Right atrium auricular region (tissue), 2 donors: ENCODE results near the gene GRIN2A. TPM values are rescaled to one million over a fixed set of nuclear protein-coding genes. Genes with fewer than 3 reads are reported as not detected.
A peak's percentile ranks its signal among the peaks of the same experiment; 100 is the strongest.

Experiments
- DNase-seq: peaks from one replicate; pipeline ENCODE4 v3.0.0-alpha.2; 2019; ENCODE audit warnings: low spot score
- H3K27ac ChIP-seq, 2 donors: fragments of 200-600 bp; sonication (generic); 1 replicate in 1 of 2; 2 replicates in 1 of 2; pipeline ENCODE4 v1.5.1; 2016 to 2019
- H3K27me3 ChIP-seq, 2 donors: fragments of 200-600 bp; sonication (generic); one replicate each; pipeline versions ENCODE4 v1.5.1 to v1.6.0; 2017 to 2019
- H3K36me3 ChIP-seq: fragments of 200-600 bp; sonication (generic); one replicate; pipeline ENCODE4 v1.5.1; 2016
- H3K4me1 ChIP-seq, 2 donors: fragments of 200-600 bp; sonication (generic); one replicate each; pipeline versions ENCODE4 v1.5.1 to v1.6.0; 2017 to 2019
- H3K4me3 ChIP-seq, 2 donors: fragments of 200-600 bp; sonication (generic); 1 replicate in 1 of 2; 2 replicates in 1 of 2; pipeline ENCODE4 v1.5.1; 2017 to 2019; ENCODE audit warnings: mild to moderate bottlenecking in 1 of 2, moderate library complexity in 1 of 2
- H3K9me3 ChIP-seq, 2 donors: fragments of 200-600 bp; sonication (generic); one replicate each; pipeline ENCODE4 v1.5.1; 2019
- CTCF ChIP-seq, 2 donors: fragments of 200-600 bp; sonication (generic); IDR thresholded peaks; one replicate each; pipeline ENCODE4 v1.5.1; 2019; ENCODE audit warnings: antibody characterized with exemption in 2 of 2
- total RNA-seq, 2 donors: library from RNA; depleted of rRNA; stranded (reverse); fragments of >200 nt; gene quantifications; one replicate each; pipeline ENCODE4 v1.1.0, GENCODE V29; 2016

The GRIN2A gene
- total RNA-seq, 2 donors from 2014 or later = 3.8 to 7.4 TPM

DNA sequence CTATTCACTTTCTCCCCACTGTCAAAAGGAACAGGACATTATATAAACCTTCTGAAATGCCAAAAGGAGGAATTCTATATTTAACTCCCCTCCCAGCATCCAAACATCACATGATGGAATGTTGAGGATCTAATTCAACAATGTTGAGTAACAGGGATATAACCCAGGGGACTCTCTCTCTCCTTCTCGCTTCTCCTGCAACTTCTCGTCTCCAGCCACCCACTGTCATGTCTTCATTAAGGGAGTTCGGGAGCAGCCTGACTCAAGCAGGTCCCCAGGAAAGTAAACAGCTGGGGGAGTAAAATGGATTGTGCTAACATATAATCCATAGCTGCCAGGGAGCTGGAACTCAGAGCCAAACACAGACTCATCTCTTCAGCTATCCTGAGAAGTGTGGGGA is 51.7 kb downstream of the GRIN2A start:
- Histone ChIP-seq H3K27ac (no peak overlapping the region), H3K36me3 (no peaks in the 10 kb centered on the region), H3K9me3 (no peaks in the 10 kb centered on the region), H3K4me3 (no peak overlapping the region), H3K27me3 (no peaks in the 10 kb centered on the region), H3K4me1 (peaks cover 0 to 10% of the 10 kb centered on the region in 2 donors)
- no peak for DNase-seq
- TF ChIP-seq CTCF (IDR thresholded peaks at IDR 0.05) = no peak

DNA sequence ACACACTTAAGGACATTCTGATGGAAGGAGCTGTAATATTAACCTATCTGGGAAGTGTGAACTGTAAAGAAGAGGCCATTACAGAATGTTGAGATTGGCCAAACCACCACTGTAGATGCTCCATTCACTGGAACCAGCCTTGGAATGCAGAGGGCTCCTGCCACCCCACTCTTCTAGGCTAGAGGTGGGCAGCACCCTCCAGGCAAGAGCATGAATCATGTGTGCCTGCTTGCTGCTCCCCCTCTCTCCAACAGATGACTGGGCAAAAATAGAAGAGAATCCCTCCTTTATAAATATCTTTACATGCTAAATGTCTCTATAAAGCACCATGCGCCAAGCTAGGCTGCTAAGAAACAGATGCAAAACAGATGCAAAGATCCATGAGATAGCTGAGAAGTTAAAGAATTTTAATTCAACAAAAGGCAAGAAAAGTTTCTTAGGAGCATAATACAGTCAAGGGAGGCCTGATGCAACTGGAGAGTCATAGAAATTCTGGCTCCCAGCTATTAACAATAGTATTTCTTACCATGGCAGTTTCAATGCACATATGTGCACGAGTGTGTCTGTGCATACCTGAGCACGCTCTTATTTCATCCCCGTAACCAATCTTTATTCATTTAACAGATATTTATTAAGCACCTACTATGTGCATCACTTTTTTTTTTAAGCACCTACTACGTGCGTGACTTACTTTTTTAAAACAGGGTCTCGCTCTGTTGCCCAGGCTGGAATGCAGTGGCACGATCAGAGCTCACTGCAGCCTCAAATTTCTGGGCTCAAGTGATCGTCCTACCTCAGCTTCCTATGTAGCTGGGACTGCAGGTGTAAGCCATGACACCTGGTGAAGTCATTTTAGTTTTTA is 53.6 kb downstream of the GRIN2A start:
- no peak for DNase-seq
- H3K4me3 ChIP-seq = no peak overlapping the region
- no peaks in the 10 kb centered on the region for H3K27me3 ChIP-seq
- H3K36me3 ChIP-seq = no peaks in the 10 kb centered on the region
- no peak for TF ChIP-seq CTCF (IDR thresholded peaks at IDR 0.05)
- H3K27ac ChIP-seq = no peak overlapping the region
- H3K4me1 ChIP-seq = peaks cover 0 to 10% of the 10 kb centered on the region in 2 donors
- no peaks in the 10 kb centered on the region for H3K9me3 ChIP-seq

- Histone ChIP-seq H3K4me3 (no peak overlapping the region), H3K27me3 (no peaks in the 10 kb centered on the region), H3K9me3 (no peaks in the 10 kb centered on the region), H3K36me3 (no peaks in the 10 kb centered on the region), H3K27ac (no peak overlapping the region), H3K4me1 (peaks cover 0 to 22% of the 10 kb centered on the region in 2 donors)
- DNase-seq = no peak
- TF ChIP-seq CTCF (IDR thresholded peaks at IDR 0.05) = no peak
Observed at GRCh38 chr16:10126686-10127085, 55.5 kb downstream of the GRIN2A start.

GRCh38 chr16:10123141-10123540 is 59.1 kb downstream of the GRIN2A start:
- no peak overlapping the region for H3K27ac ChIP-seq
- no peak overlapping the region for H3K4me3 ChIP-seq
- no peaks in the 10 kb centered on the region for H3K36me3 ChIP-seq
- peaks cover 0 to 13% of the 10 kb centered on the region in 2 donors for H3K4me1 ChIP-seq
- no peaks in the 10 kb centered on the region for H3K27me3 ChIP-seq
- TF ChIP-seq CTCF (IDR thresholded peaks at IDR 0.05) = no peak
- H3K9me3 ChIP-seq = no peaks in the 10 kb centered on the region
- no peak for DNase-seq

DNA sequence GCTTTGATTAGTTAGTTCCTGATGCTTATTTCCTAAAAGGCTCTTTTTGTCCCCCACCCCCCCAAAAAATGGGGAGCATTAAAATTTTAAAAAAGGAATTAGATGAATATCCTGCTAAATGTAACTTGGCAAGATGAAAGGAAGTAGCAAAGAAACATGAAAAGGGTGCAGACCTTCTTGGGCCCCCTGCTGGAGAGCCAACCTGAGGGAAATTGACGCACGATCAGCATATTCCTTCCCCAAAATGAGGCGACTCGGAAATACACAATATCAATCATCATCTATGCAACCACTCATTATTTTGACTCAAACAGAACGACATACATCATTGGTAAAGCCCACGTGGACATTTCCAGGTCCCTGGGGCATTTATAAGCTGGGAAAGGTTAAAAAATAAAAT is 59.7 kb downstream of the GRIN2A start:
- no peaks in the 10 kb centered on the region for H3K36me3 ChIP-seq
- peaks cover 0 to 13% of the 10 kb centered on the region in 2 donors for H3K4me1 ChIP-seq
- peak in 1 of 2 donors; percentile 32 for TF ChIP-seq CTCF (IDR thresholded peaks at IDR 0.05)
- no peak overlapping the region for H3K4me3 ChIP-seq
- no peak overlapping the region for H3K27ac ChIP-seq
- H3K27me3 ChIP-seq = no peaks in the 10 kb centered on the region
- DNase-seq = no peak
- no peaks in the 10 kb centered on the region for H3K9me3 ChIP-seq
